ENCODE measurements around the gene MMEL1.
"Not testable (repeated sequence)": the region's sequence is repeated elsewhere in the genome, so short reads cannot be mapped to it uniquely, and the experiment has no call there.

MMEL1 gene

DNA sequence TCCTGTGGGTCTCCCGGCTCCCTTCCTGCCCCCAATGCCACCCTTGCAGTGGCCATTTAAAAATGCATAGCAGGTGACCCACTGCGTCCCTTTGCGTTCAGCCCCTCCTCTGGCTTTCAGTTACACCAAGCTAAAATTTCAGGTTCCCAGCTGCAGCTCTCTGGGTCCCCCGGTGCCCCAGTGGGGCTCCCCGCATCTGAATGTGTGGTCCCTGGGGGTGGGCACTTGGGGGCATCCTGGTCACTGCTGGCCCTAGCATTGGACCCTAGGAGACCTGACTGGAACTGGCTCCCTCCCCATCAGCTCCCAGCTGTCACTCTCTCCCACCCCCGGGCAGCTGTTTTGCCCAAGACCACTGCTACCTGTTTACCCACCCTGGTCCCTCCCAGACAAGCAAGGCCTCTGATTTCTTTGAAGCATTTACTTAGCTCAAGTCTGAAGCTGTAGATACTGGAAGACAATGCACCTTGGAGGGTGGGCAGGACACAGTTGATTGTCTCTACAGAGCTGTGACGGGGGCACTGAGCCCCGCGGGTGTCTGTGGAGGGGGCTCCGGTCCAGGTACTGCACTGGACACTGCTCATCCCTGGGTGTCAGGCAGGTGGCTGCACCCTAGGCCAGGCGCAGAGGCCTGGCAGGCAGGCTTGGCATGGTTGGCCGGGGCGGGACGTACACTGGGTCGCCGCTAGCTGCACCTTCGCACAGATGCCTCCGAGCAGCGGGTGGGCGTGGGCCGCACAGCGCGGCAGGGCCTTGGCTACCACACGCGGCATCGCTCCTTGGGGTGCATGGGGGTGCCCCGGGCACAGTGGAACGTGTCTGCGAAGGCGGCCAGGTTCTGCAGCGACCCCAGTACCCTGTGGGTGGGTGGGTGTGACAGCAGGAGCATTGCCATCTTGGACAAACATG lies 42.3 kb downstream of the MMEL1 start:
- DNase-seq, result no peak

DNA sequence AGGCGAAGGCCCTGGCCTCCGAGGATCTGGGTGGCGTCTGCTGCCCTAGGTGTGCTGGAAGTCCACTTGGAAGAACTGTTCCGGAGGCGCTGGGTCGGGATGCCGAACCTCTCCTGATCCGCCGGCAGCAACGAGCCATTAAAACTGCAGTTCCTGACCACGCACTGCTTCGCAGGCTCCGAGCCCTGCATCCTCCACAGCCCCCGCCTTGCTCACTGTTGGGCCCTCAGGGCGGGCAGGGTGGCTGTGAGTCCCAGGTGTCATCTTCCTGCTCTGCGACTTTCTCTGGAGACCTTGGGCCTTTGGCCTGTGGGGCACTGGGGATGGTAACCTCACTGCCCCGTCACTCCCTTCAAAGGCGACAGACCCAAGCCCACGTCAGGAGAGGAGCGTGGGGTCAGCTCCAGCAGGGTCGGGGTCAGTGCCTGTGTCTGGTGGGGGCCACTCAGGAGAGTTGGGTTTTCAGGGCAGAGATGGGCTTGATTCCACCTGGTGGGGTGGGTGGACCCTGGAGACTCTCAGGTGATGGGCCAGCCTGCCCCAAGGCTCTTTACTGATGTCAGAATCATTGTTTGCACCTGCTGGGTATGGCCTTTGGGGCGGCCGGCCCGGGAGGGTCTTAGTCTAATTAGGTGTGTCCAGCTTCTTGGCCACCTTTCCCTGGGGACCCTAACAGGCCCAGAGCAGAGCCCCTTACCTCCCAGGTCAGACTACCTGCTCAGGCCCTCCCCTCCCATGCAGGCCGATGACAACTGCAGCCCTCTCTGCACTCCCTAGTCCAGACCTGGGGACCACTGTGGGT lies 43.2 kb downstream of the MMEL1 start:
- DNase-seq, result no peak

DNA sequence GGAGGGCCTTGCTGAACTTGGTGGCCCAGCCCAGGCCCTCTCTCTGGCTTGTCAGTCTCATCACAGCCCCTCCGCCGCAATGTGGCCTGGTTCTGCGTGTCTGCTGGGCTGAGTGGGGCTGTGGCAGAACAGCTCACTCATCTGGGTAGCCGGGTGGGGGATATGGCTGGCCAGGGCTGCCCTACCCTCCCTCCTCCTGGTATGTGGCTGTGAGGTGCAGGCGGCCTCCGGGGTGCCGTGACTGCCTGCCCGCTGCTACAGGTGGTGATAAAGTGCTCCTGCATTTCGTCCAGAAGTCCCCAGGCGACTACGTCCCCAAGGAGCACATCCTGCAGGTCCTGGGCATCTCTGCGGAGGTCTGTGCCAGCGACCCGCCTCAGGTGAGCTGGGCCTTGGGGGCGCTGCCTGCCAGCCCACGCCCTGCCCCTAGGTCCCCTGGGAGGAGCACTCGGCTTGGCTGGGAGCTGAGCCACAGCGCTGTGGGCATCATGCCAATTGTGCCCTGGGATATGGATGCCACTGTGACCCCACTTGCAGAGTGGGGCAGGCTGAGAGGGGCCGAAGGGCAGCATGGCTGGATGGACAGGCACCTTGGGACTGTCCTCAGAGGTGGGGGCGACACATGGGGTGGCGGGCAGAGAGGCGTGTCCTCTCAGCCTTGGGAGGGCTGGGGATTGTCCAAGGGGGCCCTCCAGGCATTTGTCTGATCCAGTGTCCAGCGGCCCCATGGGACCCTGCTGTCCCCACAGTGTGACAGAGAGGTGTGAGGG lies 44.0 kb downstream of the MMEL1 start:
- DNase-seq, result no peak

DNA sequence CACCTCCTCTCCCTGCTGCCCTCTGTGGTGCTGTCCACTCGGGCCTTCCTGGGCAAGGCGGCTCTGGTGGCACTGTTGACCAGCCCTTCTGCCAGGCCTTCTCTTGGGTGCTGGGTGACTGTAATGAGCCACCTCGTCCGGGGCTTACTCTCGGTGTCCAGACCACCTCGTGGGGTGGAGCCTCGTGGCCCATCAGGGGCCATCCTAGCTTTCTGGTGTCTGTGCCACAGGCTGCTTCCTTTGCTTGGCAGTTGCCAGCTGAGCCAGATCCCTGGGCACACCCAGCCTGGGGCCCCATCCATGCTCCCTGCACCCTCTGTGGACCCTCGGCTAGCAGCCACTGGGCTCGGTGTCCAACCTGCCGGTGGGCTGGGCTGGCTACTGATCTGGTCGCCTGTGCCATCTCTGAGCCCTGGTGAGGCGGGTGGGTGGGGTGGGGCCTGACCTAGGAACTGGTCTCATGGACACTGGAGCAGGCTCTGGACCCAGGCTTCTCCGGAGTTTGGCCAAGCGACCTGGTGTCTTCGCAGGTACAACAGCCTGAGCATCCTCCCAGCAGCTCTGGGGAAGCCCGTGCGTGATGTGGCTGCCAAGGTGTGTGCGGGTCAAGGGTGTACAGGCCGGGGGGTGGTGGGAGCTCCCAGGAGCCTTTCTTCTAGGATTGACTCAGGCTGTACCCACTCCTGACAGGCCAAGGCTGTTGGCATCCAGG lies 44.8 kb downstream of the MMEL1 start:
- no peak for DNase-seq

DNA sequence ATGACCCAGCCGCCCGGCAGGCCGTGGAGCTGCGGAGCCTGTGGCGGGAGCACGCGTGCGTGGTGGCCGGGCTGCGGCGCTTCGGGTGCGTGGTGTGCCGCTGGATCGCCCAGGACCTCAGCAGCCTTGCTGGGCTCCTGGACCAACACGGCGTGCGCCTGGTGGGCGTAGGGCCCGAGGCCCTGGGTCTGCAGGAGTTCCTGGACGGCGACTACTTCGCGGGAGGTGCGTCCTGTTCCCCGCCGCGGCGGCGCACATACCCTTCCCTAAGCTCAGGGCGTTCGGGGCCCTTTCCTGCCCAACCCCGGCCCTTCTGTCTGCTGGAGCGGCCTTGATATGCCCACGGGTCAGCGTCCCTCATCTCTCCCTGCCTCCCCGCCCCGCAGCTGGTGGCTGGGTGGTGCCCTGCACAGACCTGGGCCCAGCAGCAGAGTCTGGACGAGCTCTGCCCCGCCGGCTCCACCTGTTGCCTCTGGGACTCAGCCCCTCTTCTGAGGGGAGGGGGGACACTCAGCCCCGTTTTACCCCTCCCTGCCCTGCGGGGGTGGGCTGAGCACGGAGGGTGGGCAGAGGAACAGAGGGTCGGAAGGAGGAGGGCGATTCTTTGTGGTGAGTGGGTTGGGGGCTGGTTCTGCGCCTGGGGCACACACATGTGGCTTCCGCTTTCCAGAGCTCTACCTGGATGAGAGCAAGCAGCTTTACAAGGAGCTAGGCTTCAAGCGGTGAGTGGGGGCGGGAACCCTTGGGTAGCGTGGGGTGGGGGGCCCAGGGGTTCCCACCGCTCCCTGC lies 45.6 kb downstream of the MMEL1 start:
- no peak for DNase-seq

DNA sequence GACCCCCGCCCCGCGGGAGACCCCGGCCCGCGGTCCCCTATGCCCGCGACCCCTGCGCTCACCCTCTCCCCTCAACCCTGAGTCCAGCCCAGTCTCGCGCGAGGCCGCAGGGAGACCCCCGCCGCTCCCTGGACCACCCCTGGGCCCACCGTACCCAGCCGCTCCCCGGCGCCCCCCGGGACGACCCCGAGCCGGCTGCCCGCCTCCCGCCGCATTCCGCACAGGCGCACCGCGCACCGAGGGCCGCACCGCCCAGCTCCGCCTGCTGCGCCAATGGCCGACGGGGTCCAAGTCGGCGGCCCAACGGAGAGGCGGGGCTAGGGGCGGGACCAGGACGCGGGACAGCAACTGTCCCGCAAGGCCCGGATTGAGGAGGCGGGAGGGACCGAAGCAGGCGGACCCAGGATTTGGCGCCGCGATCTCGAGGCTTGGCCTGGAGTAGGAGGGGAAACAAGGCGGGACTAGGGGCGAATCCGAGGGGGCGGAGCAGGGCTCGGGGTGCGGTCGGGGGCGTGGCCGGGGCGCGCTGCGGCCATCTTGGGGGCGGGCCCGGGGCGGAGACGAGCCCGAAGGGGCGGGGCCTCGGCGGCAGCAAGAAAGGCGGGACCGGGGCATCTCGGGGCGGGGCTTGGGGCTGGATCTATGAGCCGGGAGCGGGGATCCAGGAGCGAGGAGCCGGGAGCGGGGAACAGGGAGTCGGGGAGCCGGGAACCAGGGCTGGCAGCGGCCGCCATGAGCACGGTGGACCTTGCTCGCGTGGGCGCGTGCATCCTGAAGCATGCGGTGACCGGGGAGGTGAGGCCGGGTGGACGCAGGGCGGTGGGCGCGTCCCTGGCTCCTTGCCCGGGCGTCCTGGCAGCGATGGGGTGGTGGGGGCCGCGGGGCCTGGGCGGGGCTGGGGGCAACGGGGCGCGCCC lies 46.4 kb downstream of the MMEL1 start, which contains the start of gene PRXL2B:
Gene PRXL2B (plus strand): TSS at position 624 of the 917 bp plus-strand sequence. CDS start 109 bp downstream, at position 733.
- DNase-seq, result peak; percentile 99

DNA sequence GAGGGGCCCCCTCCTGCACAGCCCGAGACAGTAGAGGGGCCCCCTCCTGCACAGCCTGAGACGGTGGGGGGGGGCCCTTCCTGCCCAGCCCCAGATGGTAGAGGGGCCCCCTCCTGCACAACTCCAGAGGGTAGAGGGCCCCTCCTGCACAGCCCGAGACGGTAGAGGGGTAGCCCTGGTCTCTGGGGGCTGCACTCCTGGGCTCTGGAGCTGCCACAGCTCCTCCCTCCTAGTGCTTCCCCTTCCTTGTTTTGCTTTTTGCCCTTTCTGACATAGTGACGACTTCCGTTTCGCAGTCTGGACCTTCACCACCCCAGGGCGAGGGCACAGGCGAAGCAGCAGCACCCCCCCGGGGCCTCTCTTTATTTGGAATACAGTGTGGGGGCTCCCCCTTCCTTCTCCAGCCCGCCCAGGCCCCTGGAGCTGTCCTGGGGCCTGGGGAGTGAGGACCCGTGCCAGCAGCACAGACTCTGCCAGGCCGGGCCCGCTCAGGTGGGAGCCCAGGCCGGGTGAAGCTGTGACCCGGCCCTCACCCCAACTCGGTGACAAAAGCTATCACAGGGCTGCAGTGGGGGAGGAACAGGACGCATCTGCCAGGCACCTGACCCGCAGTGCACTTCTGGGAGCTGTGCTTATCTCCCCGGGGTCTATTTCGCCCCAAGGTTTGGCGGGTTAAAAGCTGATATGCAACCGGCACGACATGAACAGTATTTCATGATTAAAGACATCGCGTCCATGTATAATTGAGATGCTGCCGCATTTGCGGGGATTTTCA lies 47.3 kb downstream of the MMEL1 start:
- peak; percentile 59 for DNase-seq

DNA sequence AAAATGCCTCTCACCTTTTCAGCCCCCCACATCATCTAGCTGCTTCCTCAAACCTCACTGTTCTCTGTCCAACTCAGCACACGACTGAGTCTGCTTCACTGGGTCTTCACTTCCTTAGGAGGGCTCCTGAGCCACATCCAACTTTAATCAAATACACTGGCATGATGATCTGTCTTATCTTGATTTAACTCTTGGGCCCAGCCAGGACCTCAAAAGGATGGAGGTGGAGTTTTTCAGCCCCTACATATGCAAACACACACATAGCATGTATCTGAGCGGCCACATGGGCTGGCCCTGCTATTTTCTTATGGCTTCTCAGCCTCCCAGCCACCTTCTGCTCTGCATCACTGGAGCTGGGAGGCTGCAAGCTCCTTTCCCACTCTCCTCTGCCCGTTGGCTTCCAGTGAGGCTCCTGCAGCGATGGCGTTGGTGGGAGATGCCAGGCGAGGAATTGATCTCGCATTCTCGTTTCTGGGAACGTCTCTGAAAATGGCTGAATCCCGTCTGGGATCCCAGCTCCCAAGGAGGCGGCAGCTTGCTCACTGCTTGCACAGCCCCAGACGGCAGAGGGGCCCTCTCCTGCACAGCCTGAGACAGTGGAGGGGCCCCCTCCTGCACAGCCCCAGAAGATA lies 48.0 kb downstream of the MMEL1 start:
- no peak for DNase-seq

DNA sequence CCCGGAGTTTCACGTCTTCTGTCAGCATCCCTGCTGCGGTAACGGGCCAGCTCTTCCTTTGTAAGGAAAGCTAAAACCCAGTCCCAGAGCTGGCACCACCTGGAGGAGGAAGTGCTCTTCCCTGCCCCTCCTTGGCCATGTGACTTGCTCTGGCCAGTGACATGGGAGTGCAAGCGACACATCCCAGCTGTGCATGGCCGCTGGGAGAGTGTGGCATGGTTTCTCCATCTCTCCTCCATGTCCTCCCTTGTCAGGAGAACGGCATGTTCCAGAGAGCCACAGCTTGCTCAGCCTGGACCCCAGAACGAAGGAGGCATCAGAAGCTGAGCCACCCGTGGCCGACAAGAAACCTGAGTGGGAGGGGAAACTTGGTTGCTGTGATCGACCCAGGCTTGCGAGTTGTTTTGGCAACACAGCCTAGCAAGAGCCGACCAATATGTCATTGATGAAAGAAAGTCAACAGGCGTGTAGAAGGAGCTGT lies 48.9 kb downstream of the MMEL1 start:
- peak; percentile 37 for DNase-seq

DNA sequence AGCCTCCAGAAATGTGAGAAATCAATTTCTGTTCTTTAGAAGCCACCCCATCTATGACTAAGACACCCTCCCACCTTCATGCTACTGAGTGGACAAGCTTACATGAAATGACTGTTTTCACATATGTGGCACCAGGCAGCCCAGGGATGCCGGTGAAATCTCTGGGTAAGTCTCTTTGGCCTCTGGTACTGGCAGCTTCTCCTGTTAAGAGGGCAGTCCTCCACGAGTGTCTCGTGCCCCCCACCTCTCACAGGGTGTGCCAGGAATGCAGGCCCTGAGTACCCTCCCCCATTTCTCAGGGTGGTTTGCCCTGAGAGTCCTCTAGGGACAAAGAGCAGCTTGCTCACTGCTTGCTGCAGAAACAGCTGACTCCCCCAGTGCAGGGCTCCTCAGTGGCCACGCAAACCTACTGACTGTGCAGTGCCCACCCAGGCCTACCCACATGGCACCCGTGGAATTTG lies 49.5 kb downstream of the MMEL1 start:
- no peak for DNase-seq

DNA sequence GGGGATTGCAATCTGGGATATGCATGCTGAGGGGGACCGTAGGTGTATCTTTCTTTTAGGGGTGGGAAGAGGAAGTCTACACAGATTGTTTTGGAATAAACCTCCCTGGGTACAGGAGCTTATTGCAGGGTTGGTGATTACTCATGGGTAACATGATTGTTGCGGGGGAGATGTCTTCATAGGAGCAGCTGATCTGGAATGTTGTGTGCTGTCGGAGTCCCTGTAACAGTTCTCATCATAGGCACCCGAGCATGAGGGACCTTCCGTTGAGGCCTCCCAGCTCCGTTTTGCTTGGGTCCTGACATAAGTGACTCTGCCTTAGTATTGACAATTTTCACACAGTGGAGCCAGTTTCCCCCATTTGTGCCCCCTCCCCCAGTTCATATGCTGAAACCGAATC lies 50.4 kb downstream of the MMEL1 start:
- DNase-seq, result no peak

DNA sequence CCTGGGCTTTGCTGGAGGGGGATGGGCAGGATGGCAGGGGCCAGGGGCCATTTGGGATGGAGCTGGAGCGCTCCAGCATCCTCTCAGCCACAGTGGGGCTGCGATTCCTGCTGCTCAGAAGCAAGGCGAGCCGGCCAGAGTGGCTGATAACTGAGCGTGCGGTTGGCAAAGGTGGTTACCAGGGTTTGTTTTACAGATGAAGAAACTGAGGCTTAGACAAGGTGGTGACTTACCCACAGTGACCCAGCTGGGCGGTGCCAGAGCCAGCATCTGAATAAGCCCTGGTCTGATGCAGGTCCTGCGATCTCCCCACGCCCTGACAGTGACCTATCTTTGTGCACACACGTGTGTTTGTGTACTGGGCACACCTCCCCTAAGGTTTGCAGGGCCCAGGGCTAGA lies 52.1 kb downstream of the MMEL1 start:
- DNase-seq, result no peak

DNA sequence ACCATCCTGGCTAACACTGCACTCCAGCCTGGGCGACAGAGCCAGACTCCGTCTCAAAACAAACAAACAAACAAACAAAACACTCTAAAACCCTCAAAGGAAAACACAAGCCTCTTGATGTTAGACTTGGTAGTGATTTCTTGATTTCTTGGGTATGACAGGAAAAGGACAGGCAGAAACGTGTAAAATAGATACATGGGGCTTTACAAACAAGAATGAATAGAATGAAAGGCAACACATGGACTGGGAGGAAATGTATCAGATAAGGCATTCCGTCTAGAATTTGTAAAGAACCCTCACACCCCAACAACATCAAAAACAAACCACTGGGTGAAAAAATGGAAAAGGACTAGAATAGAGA lies 54.1 kb downstream of the MMEL1 start:
- no peak for DNase-seq

DNA sequence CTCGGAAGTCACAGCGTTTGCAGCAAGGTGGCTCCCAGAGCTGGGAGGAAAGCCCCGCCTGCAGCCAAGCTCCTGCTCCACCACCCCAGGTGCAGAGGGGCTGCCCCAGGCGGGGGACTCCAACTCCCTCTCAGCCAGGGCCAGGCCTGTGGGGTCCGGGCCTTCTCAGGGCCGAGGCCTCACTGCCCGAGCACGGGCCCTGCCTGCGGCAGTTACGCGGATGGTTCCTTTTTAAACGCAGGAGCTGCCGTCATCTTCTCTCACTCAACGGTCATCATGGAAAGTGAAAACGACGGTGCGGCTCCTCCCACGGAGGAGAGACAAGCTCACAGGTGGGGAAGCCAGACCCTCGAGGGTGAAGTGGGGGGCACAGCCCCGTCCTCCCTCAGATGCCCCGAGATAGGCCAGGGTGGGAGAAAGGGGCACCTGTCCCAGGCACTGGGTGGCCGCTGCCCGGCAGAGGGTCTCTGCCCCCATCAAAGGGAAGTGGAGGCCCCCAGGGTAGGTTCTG lies 55.2 kb downstream of the MMEL1 start:
- DNase-seq, result not testable (repeated sequence)

DNA sequence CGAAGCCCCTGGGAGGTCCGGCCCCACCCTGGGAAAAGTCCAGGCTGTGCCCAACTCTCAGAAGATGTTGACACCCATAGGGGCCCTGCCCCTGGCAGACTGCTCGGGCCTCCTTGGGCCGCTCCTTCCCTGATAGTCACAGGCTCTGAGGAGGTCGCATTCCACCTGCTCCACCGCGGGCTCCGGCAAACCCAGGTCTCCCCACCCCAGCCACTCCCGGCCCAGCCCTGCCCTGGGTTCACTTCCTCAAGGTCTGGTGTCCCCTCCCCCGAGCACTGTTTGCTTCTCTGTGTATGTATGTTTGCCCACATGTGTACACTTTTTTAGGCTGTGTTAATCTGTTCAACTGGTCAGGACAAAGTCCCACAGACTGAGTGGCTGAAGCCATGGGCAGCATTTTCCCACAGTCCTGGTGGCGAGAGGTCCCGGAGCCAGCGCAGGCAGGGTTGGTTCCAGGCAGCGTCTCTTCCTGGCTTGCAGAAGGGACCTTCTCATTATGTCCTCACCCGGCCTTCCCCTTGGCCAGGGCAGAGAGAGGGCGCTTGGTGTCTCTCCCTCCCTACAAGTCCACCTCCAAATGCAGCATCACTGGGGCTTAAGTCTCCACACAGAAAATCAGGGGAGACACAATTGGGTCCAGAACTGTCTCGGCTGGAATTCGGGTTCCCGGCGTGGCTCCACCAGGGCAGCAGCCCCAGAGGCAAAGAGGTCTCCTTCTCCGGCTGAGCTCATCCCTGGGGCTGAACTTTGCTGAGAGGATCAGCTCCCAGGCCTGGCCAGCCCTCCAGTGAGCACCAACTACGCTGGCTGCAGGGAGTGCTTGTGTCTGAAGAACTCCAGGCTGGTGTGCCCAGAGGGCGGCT lies 56.8 kb downstream of the MMEL1 start:
- no peak for DNase-seq

DNA sequence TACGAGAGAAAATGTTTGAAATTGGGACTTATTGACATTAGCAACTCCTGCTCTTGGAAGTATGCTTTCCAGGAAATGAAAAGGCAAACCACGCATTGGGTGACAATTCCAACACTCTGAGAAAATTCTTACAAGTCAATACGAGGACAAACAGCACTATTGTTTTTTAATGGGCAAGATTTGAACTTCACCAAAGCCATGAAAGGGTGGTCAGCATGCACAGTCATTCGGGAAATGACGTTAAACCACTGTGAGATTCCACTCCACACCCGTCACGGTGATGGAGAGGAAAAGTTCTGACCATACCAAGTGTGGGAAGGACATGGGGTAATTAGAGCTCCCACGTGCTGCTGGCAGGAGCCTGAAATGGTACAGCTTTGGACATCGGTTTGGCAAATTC lies 58.5 kb downstream of the MMEL1 start:
- no peak for DNase-seq

DNA sequence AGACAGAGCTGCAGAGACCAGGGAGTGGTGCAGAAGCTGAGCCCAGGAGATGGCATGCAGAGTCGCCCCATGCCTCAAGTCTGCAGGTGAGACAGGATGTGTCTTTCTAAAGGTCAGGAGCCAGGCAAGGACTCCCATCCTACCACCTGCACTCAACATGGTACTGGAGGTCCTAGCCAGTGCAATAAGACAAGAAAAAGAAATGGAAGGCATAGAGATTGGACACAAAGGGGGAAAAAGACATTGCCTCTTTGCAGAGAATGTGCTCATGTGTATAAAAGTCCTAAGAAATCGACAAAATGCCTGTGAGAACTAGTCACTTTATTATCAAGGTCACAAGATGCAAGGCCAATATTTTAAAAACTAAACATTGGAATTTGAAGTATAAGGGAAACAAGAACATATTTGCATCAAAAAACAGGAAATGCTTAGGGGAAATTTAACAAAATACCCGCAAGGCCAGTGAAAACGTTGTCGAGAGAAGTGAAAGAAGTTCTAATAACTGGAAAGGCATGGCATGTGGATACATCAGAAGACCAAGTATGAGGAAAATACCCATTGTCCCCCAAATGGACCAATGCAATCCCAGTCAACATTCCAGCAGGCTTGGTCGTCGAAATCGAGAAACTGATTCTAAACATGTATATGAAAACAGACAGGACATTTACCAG lies 59.4 kb downstream of the MMEL1 start:
- DNase-seq, result no peak
